Stimulated activated CD8-positive, alpha-beta memory T cell treated with anti-CD3 and anti-CD28 coated beads, Interleukin-12 subunit alpha, Interleukin-12 subunit beta, amount 100 ng/mL, for 1 hour (primary cell): Measurements from ENCODE around the gene BAIAP2.
"Not testable (repeated sequence)": the region's sequence is repeated elsewhere in the genome, so short reads cannot be mapped to it uniquely, and the experiment has no call there.

Experiments
- DNase-seq: peaks from one replicate; pipeline ENCODE4 v3.0.0-alpha.2; 2020; ENCODE audit warnings: low read depth

Gene BAIAP2

DNA sequence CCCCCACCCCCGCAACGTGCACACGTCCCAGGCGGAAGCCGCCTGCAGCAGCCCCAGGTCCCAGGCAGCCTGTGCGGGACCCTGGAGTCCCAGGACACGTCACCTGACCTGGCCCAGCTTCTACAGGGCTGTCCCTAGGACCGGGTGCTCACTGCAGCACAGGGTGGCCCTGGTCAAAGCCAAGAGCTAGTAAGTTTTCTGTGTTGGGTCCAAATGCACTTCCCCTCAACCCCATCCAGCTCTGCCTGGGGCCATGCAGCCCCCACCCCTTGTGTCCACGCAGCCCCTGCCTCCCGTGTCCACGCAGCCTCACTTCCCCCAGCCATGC, 108.2 kb downstream of the BAIAP2 start:
- no peak for DNase-seq

DNA sequence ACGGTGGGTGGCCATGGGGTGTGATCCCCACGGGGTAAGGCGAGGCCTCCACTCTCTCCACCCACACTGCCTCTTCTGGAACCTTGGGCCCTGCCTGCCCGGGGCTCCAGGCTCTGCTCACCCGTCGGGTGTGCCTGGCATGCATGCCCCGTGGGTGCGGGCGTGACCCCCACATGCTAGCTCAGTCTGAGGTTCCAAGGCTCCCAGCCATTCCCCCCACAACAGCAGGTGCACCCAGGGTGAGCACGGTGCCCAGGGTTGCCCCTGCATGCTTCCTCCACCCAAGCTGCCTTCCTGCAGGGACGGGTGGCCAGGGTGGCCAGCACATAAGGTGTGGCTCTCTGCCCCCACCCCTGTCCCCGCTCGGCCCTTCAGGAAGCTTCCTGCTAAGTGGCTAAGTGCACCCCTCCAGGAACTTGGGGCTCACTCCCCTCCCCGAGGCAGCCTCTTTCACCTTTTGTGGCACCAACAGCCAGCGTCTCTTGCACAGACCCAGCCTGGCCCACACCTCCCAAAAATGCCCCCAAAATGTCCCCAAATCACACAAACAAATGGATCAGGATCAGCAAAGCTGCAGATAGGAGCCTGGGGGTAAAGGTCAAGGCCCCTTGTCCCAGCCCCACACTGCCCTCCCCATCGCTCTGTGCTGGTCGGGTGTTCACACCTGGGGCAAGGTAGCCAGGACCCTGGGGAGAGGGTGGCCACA, 108.9 kb downstream of the BAIAP2 start:
- DNase-seq, result no peak

DNA sequence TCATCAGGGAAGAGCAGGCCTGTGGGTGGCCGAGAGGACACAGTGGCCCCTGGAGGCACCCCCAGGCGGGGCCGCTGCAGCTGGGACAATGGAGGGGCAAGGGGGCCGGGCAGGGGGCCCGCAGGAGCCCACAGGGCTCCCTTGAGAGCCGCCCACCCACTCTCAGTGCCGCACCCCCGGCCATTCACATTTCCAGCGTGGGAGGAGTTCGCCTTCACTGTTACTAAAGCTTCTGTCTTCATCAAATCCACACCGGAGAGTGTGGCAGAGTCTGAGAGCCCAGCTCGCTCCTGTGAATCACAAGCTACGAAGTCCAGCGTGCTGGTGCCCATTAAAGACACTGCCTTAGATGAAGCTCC, 109.5 kb downstream of the BAIAP2 start:
- DNase-seq, result no peak

DNA sequence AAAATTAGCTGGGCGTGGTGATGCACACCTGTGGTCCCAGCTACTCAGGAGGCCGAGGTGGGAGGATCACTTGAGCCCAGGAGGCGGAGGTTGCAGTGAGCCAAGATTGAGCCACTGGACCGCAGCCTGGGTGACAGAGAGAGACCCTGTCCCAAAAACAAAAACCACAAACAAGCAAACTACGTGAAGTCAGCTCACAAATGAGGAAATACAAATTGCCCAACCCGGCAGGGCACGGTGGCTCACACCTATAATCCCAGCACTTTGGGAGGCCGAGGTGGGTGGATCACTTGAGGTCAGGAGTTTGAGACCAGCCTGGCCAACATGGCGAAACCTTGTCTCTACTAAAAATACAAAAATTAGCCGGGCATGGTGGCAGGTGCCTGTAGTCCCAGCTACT, 111.3 kb downstream of the BAIAP2 start:
- not testable (repeated sequence) for DNase-seq

DNA sequence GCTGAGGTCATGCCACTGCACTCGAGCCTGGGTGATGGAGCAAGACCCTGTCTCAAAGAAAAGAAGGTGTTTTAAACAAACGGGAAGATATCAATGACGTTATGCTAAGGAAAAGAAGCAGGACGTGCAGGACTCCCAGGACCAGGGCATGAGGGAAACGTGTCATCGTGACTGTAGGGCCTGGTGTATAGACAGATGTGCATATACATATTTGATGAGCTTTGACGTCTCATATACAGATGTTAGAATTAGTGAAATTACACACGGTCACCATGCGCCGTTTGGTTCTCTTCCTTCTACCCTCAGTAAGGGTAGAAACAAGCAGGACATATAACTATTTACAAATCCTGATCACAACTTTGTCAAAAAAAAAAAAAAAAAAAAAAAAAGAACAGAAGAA, 112.8 kb downstream of the BAIAP2 start:
- no peak for DNase-seq

DNA sequence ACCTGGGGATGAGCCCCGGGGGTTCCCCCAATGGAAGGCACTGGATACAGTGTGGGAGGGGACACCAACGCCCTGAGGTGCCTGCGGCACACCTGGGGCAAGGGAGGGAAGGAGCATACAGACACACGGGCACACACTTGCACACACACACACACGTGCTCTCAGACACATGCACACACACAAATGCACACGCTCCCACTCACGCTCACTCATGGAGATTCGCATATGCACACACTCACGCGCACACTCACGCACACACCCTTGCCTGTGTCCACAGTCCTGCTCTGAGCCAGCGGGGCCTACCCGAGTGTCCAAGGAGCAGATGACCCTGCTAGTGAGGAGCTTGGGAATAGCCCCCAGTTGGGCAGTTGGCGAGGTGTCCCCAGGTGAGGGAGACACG, 113.6 kb downstream of the BAIAP2 start:
- DNase-seq, result no peak

DNA sequence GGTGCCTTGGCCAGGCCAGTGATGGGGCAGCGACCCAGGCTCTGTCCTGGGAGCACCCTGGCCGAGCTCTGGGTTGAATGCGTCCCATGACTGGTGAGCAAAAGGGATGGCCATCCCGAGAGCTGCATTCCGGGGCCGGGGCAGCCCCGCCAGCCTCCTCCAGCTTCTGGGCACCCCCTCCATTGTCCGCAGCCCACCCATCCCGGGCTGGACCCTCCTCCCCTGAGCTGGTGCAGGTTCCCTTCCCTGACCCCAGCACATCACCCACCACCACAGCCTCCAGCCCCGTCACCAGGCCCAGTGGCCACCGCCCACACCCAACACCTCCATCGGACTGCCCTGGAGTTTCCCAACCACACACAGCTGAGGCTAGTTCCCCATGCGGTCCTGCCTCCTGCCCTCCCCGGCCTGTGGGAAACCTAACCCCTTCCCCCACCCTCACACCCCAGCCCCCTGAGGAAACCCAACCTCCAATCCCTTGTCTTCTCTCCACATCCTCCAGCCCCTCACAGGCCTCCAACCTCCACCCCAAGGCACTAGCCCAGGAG, 114.1 kb downstream of the BAIAP2 start:
- DNase-seq, result no peak

DNA sequence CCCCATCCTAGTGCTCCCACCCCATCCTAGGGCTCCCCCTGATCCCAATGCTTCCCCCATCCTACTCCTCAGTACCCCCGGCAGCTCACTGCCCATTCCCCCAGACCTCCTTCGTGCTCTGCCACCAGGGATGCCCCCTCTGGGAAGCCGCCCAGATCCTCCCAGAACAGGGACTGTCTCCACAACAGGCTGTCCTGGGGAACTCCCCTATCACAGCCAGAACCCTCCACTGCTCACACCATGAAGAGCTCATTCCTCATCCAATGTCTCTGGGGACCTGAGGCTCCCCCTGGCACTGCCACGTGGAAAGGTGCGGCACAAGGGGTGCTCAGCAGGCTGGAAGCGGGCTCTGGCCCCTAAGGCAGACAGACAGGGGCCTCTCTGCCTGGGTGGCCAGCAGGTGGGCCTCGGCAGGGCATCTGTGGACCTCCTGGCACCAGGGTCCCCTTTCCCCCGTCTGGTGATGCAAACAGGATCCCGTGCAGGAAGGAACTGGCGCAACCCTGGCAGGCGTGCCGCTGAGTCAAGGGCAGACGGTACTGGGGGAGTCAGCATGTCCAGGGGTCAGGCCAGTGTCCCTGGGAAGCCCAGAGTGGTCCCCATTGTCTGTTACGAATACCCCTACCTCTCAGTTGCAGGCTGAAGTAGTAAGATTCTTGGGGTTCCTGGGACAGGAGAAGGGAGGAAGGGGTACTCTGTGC, 115.6 kb downstream of the BAIAP2 start:
- DNase-seq, result no peak

DNA sequence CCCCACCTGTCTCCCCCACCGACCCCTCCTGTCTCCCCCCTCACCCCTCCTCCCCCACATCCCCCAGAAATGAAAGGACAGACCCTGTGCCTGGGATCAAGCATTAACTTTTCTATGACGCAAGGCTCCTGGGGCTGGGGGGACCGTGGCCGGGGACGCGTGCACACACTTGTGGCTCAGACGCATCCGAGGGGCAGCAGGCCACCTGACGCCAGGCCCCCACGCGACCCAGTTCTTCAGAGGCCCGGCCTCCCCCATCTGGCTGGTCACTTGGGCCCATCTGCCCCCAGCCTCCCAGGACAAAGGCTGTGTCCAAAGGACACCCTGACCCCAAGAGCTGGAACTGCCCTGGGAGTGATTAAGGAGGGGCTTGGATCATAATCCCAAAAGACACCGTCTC, 116.3 kb downstream of the BAIAP2 start:
- no peak for DNase-seq

DNA sequence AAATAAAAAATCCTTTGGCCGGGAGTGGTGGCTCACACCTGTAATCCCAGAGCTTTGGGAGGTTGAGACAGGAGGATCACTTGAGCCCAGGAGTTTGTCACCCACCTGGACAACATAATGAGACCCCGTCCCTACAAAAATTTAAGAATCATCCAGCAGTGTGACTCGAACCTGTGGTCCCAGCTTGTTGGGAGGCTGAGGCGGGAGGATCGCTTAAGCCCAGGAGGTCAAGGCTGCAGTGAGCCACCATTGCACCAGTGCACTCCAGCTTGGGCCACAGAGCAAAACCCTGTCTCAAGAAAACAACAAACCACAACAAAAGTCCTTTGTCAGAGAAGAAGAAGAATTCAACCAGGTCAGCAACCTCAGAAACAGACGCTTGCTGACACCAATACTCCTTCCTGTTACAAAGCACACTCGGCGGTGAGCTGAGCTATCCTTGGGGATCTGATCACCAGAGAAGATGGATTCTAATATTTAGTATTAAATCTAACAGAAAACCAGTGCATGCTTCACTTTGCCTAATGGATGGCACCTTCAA, 117.4 kb downstream of the BAIAP2 start:
- DNase-seq, result no peak

DNA sequence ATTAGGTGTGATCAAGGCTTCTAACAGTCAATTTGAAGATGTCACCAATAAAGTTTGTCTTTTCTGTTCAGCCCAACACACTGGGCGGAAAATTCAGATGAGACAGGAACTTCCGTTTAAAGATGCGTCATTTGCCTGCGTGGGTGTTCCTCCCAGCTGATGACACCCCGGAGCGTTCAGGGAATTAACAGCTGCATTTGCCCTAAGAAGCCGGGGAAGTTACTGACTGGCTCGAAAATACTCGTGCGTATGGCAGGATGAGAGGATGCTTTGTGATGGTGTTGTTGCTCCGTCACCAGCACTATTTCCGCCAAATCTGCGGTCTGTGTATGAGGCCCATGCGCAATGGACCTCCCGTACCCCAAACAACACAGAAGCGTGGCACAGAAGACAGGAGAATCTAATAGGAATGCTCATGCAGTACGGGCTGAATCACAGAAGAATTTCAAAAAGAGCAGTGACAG, 118.4 kb downstream of the BAIAP2 start:
- no peak for DNase-seq

DNA sequence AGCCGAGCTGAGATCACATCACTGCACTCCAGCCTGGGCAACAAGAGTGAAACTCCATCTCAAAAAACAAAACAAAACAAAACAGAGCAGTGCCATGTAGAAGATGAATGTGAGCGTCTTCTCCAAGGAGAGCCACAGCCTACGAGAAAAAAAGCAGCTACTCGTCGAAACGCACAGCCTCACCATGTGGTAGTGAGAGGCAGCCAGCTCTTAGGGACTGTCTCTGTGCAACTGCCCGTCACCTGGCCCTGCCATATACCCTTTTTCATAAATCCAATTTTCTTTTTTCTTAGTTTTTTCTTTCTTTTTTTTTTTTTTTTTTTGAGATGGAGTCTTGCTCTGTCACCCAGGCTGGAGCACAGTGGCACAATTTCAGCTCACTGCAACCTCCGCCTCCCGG, 119.1 kb downstream of the BAIAP2 start:
- DNase-seq, result not testable (repeated sequence)

DNA sequence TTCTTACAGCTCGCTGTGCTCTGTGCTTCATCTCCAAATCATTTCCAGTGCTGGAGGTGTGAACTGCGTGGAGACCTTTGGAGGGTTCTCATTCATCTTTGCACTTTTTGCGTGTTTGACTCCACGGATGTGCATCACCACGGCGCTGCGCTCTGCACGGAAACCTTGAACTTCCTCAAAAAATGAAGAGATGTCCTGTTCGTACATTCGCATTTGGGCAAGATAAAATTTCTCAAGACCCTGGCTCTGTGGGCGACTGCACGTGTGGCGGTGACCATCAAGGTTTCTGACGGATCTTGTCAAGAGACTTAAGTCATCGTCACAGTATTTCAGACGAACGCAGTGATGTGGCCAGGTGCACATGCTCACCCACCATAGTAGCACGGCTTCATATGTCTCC, 120.0 kb downstream of the BAIAP2 start:
- DNase-seq, result no peak

DNA sequence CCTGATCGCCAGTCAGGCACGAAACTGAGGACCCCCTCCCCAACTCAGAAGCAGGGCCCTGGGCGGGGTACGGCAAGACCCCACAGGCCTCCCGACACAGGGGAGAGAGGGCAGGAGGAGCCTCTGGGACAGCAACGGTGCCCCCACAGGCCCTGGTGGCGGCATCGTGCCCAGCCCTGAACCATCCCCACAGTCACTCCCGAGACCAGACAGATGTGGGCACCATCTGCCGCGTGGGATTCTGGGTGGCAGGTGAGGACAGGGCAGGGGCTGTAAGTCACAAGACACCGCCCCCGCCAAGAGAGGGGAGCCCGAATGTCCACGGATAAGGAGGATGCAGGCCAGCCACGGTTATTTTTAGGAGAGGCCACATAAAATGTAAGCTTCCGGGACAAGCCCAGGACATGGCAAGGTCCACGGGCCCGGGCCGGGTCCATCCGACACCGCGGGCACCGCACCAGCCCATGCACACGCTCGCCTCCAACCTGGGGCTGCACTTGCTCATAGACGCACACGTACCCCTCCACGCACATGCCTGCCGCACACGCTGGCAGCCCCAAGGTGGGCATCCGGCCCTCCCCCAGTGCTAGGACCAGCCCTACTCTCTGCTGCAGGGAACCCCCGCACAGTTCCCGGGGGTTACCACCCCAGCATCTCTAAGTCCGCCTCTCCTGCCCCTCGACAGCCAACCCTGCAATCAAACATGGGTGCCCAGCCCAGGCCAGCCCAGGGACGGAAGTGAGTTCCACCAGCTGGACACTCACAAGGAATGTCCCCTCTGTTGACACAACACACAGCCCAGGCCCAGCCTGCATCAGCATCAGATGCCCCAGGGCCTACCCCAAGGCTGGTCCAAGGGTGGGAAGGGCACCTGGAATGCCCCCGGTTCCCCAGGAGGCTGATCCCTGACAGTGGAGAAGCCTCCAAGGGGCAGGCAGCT, 122.2 kb downstream of the BAIAP2 start:
- DNase-seq, result no peak

DNA sequence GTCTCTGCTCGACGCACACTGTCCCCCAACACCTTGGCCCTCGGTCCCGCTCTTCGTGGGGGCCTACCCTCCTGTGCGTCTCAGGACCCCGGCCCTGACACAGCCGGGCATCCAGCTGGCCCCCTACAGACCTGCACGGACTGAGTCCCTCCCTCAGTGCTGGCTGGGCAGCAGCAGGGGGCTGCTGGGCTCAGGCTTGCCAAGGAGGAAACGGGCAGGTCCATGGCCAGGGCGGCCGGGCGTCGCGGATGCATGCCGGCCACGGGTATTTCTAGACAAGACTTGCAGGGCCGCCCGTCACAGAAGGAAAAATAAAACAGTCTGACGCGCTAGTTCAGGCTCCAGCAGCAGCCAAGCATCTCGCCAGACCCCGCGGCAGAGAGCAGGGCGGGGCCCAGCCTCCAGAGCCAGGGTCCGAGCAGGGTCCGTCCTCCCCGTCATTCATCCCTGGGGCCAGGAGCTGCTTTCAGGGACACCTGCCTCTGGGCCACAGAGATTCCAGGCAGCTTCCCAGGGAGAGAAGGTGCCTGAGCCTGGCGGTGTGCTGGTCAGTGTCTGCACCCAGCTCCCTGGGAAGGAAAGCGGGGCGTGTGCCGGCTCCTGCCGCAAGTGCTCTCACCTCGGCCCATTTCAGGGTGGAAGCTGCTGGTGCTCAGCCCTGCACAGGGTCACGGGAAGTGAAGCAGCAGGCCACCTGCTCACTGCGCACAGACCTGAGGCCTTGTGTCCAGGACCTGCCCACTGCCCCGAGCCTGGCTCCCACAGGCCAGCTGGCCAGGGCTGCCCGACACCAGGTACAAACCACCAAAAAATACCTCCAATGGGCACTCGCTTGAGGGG, 123.1 kb downstream of the BAIAP2 start:
- DNase-seq, result no peak

DNA sequence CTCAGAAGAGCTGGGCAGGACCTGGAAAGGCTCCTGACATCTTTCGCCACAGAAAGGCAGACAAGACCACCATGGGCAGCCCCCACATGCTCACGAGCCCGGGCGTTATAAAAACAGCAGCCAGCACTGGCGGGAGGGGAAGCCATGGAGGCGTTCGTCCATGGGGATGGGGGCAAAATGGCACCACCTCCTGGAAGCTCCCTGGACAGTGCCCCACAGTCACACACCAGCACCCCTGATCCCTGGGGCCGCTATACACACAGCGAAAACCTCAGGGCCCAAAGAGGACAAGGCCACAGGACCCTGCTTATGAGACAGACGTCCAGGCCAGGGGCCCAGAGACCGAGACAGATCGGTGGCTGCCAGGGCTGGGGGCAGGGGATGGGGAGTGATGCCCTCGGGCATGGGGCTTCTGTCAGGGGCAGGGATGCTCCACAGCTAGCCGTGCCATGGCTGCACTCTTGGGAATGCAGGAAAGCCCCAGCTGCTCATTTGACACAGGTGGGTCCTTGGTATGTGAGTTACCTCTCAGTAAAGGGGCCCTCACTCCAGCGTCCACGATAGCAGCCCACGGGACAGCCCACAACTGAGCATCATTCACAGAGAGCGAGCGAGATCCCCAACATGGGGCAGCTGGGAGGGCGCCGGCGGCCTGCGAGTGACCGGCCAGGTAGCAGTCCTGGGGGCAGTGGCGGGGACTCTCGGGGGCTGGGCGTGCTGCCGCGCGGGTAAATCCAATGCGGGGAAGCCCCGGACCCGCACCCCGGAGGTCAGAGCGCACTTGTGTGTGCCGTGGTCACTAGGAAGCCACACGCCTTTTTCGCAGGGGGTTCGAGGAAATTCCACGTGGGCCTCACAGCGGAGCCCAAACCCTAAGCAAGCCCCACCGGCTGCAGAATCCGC, 124.0 kb downstream of the BAIAP2 start:
- no peak for DNase-seq

DNA sequence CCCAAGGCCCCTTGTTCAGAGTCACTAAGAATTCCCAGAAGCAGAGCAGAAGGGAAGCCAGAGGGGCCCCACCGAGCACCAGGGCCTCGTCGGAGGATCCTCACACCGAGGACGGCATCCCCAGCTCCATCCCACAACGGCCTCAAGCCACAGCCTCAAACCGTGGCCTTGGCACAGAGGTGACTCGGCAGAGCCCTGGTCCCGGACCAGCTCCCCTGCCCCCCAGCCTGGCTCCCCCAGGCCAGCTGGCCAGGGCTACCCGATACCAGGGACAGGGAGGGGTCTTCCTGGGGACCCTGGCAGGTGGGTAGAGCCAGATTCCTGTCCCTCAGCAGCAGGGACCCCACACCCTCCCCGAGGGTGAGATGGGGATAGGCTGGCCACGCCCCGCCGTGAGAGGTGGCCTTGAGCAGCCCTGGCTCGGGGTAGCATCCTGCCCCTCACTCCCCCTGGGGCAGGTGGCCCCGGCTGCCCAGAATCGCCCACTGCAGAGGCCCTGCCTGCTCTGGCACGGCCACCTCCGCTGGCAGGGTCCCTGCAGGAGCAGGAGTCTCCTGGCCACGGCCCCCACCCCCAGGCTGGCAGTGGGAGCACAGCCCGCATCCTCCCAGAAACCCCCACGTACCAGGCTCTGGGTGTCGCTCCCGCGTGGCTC, 124.8 kb downstream of the BAIAP2 start:
- DNase-seq, result no peak

DNA sequence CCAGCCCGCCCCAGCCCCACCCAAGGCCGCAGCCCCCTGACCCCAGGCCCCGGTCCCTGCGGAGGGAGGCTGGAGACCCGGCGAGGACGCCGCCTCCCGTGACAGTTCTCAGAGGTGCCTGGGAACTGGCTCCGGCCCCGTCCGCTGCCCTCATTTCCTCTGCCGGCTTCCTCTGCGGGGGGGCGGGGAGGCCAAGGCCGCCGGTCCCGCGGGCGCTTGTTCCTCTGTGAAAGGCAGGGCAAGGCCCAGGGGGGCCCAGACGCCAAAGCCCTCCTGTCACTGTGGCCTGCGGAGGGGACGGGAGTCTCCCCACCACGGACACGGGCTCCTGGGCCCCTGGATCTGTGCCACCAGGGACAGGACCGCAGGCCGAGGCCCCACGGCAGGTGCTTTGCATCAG, 125.4 kb downstream of the BAIAP2 start:
- DNase-seq, result no peak

DNA sequence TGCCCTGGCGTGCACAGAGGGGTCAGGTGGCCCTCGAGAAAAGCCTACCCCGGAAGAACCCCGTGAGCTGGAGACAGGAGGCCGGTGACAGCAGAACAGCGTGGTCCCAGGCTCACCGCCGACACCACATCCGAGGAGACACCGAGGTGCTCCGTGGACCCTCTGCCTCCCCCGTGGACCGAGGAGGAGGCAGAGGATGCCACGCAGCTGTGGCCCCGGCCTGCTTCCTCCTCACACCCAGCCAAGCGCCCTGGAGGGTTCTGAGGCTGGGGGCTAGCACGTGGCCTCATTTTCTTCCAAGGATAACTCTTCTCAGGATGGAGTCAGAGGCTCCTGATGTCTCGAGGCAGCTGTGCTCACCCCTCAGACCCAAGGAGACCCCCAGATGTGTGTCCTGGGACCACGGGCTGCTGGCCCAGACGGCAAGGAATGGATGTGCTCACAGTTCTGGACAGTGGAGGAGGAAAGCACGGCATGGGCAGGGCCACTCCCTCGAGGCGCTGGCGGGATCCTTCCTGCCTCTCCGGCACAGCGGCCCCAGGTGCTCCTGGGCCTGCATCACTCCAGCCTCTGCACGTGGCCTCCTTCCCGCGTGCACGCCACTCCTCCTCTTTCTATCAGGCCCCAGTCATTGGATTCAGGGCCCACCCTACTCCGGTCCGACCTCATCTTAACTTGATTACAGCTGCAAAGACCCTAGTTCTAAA, 125.9 kb downstream of the BAIAP2 start:
- no peak for DNase-seq
